HepG2 (cell line): ENCODE results near the gene TSPAN13. TPM values are rescaled to one million over a fixed set of nuclear protein-coding genes. Genes with fewer than 3 reads are reported as not detected.
A peak's percentile ranks its signal among the peaks of the same experiment; 100 is the strongest.

ENCODE experiments used
- ATAC-seq: fragments of 200-7000 bp; cut with Tn5 transposase; 3 replicates; pipeline ENCODE4 v1.9.1; 2020; ENCODE audit warnings: mild to moderate bottlenecking, moderate library complexity
- BruUV-seq: library from RNA; stranded (reverse); fragments of 400-500 nt; replicated peaks from 2 replicates; lab custom pipeline; 2021; lab: Mats Ljungman, UMichigan
- CTCF ChIA-PET: fragments of 300-600 bp; formaldehyde crosslinking; extraction: SDS; loops from one replicate; lab custom pipeline; 2021; ENCODE audit warnings: low total read pairs, inconsistent platforms, low intra/inter-chr PET ratio; lab: Yijun Ruan, JAX
- POLR2A ChIA-PET: fragments of 350-600 bp; sonication (Branson Sonifier 250); formaldehyde crosslinking; loops from one replicate; lab custom pipeline; 2020; ENCODE audit warnings: antibody characterized with exemption, inconsistent platforms; lab: Yijun Ruan, JAX
- DNase-seq: peaks from one replicate; pipeline ENCODE4 v3.0.0-alpha.2; 2015; ENCODE audit warnings: low spot score
- FAIRE-seq: peaks from 3 replicates; lab custom pipeline; 2011; peaks lifted over from hg19 to GRCh38; lab: Jason Lieb, UNC
- H2AFZ ChIP-seq: one replicate; pipeline ENCODE4 v1.6.1; 2011; ENCODE audit warnings: low read length, inconsistent platforms
- H3K27ac ChIP-seq: fragments of 300-600 bp; 3 replicates; pipeline ENCODE4 v1.8.0; 2011; ENCODE audit warnings: mixed run types, mild to moderate bottlenecking, mixed read lengths, low read length, inconsistent platforms; ENCODE audit not compliant: insufficient read depth; ENCODE audit errors: extremely low read length
- H3K27me3 ChIP-seq, 2 experiments: fragments of 200-600 bp in 1 of 2; 2 replicates in 1 of 2; 3 replicates in 1 of 2; pipeline versions ENCODE4 v1.6.0 to v1.8.0; 2011; ENCODE audit warnings: low read length in 2 of 2, mild to moderate bottlenecking in 2 of 2, moderate library complexity in 2 of 2, inconsistent platforms in 1 of 2; ENCODE audit not compliant: insufficient read depth in 2 of 2, control insufficient read depth in 1 of 2
- H3K36me3 ChIP-seq, 2 experiments: fragments of 200-600 bp in 1 of 2; replicated peaks in 1 of 2; 2 replicates in 1 of 2; 3 replicates in 1 of 2; pipeline versions ENCODE4 v1.5.1 to v1.8.0; 2011; ENCODE audit warnings: low read length in 2 of 2, inconsistent platforms in 1 of 2; ENCODE audit not compliant: insufficient read depth in 2 of 2, control insufficient read depth in 1 of 2
- H3K4me1 ChIP-seq: 2 replicates; pipeline ENCODE4 v1.5.1; 2012; ENCODE audit warnings: low read length, inconsistent platforms; ENCODE audit not compliant: insufficient read depth
- H3K4me2 ChIP-seq: 2 replicates; pipeline ENCODE4 v1.6.0; 2011; ENCODE audit warnings: low read depth, low read length, inconsistent platforms
- H3K4me3 ChIP-seq, 3 experiments: fragments of 200-600 bp in 1 of 3; sonication (generic), shearing (Covaris generic) in 1 of 3; replicated peaks in 1 of 3; 2 replicates each; pipeline ENCODE4 v1.5.1; 2011 to 2016; ENCODE audit warnings: low read length in 3 of 3, inconsistent platforms in 2 of 3, low read depth in 2 of 3, mild to moderate bottlenecking in 2 of 3, control low read depth in 1 of 3, mixed read lengths in 1 of 3; ENCODE audit not compliant: insufficient read depth in 1 of 3
- H3K79me2 ChIP-seq: one replicate; pipeline ENCODE4 v1.6.1; 2011; ENCODE audit warnings: low read length, inconsistent platforms; ENCODE audit not compliant: insufficient read depth
- H3K9ac ChIP-seq: 2 replicates; pipeline ENCODE4 v1.6.0; 2011; ENCODE audit warnings: mild to moderate bottlenecking, low read depth, low read length, inconsistent platforms; ENCODE audit not compliant: insufficient read depth
- H3K9me3 ChIP-seq: 2 replicates; pipeline ENCODE4 v1.5.1; 2012; ENCODE audit warnings: mild to moderate bottlenecking, low read length
- H4K20me1 ChIP-seq: 2 replicates; pipeline ENCODE4 v1.6.0; 2011; ENCODE audit warnings: inconsistent platforms, mild to moderate bottlenecking, low read length, moderate library complexity; ENCODE audit not compliant: insufficient read depth
- CREB1 ChIP-seq, 2 experiments: fragments of 450-650 bp in 1 of 2; IDR thresholded peaks; 2 replicates each; pipeline ENCODE4 v1.6.1; 2016 to 2017; ENCODE audit warnings: control low read depth in 1 of 2, mild to moderate bottlenecking in 1 of 2, missing compliant biosample characterization in 1 of 2, missing genetic modification characterization in 1 of 2
- ZNF451 ChIP-seq: sonication (generic); formaldehyde crosslinking; IDR thresholded peaks from 2 replicates; pipeline ENCODE4 v1.5.0; 2020; ENCODE audit warnings: mild to moderate bottlenecking, missing genetic modification reagents
- WGBS: methylation state at CpG from one replicate; pipeline ENCODE4 v1.1.6; 2017; ENCODE audit warnings: low lambda C conversion rate; 5-methylcytosine and 5-hydroxymethylcytosine counted together
- in situ Hi-C: cut with HindIII; loops from 2 replicates; pipeline ENCODE4 v1.10.0; 2017; ENCODE audit warnings: low pct_unique_long_range_greater_than_20kb; ENCODE audit not compliant: extremely low pct_ligation_motif_present
- intact Hi-C: fragments of 100-400 bp; cut with micrococcal nuclease; formaldehyde crosslinking; loops from one replicate; pipeline ENCODE4 v1.10.0; 2022; ENCODE audit not compliant: unreplicated experiment
- polyA plus RNA-seq, 8 experiments: library from polyadenylated mRNA; depleted of rRNA in 3 of 8; stranded (reverse) in 7 of 8; unstranded in 1 of 8; fragments of >200 nt; fragmentation: Illumina TruSeq in 4 of 8; extraction: Trizol in 4 of 8; gene quantifications; 2 replicates each; pipeline versions ENCODE4 v1.2.1 to v1.2.3, GENCODE V29; 2011 to 2016; ENCODE audit warnings: low read depth in 4 of 8, missing spikeins in 1 of 8, mixed read lengths in 1 of 8; ENCODE audit not compliant: insufficient read depth in 1 of 8
- total RNA-seq, 5 experiments: library from RNA; depleted of rRNA; stranded (reverse); fragments of >200 nt; fragmentation: Illumina TruSeq; extraction: Trizol; gene quantifications; 2 replicates each; pipeline ENCODE4 v1.2.3, GENCODE V29; 2016; ENCODE audit warnings: low read depth in 1 of 5
- TF ChIP-seq, protein P1 (sequence below): sonication (generic); formaldehyde crosslinking; IDR thresholded peaks from 2 replicates; pipeline ENCODE4 v1.5.1; 2020; ENCODE audit warnings: missing genetic modification reagents, mild to moderate bottlenecking, borderline replicate concordance

Gene TSPAN13
- total and polyA plus RNA-seq, 2 of the 13 experiments (the other 11 are each of a cell fraction or from before 2014, with no cell fraction given): 5.8 to 6.2 TPM

DNA sequence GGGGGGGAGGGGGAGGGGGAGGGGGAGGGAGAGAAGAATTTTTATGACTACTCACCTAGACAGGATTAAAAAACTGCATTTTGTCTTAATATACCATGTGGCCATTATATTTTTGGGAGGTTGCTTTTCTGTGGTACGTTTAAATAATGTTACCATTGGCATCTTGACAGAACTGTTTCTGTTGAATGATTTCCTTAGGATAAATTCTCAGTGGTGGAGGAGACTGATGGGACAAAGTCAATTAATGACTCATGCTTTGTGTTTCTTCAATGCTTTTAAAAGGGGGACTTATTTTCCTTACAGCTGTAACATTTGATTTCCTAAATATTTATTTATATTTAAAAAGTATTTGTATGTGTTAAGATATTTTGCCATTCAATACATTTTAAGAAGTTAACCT lies 37.5 kb downstream of the TSPAN13 start (continued):
- TF ChIP-seq ZNF451: no peak

DNA sequence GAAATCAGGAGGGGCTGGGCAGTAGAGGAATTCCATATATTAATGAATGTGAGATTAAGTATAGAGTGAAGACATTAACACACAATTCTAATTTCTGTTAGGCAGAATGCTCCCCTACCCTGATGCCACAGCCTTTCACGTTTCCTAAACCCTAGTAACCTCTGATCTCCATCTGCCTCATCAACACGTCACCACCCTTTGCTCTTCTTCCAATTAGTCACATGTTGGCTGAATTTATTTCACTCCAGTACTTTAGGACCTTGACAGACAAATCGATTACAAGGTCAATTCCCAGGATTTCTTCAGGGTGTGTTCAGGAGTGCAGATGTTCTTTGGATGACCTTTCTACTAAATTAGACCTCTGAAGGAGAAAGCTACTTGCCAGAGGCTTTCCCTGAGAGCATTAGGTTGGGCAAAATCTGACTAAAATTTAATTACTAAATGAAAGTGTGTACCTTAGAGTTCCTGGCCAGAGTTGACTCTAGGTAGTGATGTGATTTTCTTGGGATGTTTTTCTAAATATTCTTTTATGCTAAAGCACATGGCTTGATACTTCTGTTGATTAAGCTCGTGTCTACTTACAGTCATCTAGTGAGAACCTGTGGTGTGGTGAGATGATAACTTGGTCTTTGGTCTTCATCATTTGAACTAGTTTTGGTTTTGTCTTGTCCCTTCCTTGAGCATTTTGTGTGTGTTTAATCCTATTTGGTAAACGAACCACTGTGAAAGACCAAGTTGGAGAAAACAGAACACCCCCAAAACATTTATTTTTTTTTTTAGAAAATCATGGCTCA lies 38.5 kb downstream of the TSPAN13 start:
- FAIRE-seq (no peak), DNase-seq (no peak)
- in situ Hi-C loops: no loop called here
- BruUV-seq: no TSS peak
- Histone ChIP-seq H4K20me1 (no peaks in the 10 kb centered on the region), H3K4me3 (no peak overlapping the region), H3K27me3 (no peaks in the 10 kb centered on the region), H3K4me2 (no peak overlapping the region)
- TF ChIP-seq CREB1 (IDR thresholded peaks at IDR 0.05) (peak; percentile 33), CREB1 (CRISPR knock-in tag; IDR thresholded peaks at IDR 0.05) (no peak)
- TF ChIP-seq, protein P1, sequence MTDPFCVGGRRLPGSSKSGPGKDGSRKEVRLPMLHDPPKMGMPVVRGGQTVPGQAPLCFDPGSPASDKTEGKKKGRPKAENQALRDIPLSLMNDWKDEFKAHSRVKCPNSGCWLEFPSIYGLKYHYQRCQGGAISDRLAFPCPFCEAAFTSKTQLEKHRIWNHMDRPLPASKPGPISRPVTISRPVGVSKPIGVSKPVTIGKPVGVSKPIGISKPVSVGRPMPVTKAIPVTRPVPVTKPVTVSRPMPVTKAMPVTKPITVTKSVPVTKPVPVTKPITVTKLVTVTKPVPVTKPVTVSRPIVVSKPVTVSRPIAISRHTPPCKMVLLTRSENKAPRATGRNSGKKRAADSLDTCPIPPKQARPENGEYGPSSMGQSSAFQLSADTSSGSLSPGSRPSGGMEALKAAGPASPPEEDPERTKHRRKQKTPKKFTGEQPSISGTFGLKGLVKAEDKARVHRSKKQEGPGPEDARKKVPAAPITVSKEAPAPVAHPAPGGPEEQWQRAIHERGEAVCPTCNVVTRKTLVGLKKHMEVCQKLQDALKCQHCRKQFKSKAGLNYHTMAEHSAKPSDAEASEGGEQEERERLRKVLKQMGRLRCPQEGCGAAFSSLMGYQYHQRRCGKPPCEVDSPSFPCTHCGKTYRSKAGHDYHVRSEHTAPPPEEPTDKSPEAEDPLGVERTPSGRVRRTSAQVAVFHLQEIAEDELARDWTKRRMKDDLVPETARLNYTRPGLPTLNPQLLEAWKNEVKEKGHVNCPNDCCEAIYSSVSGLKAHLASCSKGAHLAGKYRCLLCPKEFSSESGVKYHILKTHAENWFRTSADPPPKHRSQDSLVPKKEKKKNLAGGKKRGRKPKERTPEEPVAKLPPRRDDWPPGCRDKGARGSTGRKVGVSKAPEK (CRISPR knock-in tag): no peak
- TF ChIP-seq, all 625 proteins: peak for 1
- intact Hi-C loops: no loop called here
- Histone ChIP-seq H3K27ac (no peak overlapping the region), H3K4me1 (no peaks in the 10 kb centered on the region), H3K79me2 (no peaks in the 10 kb centered on the region), H2AFZ (no peak overlapping the region), H3K9me3 (no peaks in the 10 kb centered on the region), H3K9ac (no peak overlapping the region), H3K36me3 (no peaks in the 10 kb centered on the region)
- POLR2A ChIA-PET: no interaction called here
- WGBS: 21% methylated on average over 5 of the region's 5 CpGs
- ATAC-seq: no peak
- CTCF ChIA-PET: no interaction called here
